GM23338 (cell line): ENCODE results near the gene PRKAR1B.

ENCODE experiments used
- EZH2 ChIP-seq: fragments of 200-600 bp; sonication (generic); IDR thresholded peaks from one replicate; pipeline ENCODE4 v1.8.0; 2017; ENCODE audit warnings: antibody characterized with exemption, mild to moderate bottlenecking, low read depth; ENCODE audit not compliant: unreplicated experiment
- EZH2phosphoT487 ChIP-seq: fragments of 200-600 bp; sonication (generic); IDR thresholded peaks from one replicate; pipeline ENCODE4 v1.8.1; 2018; ENCODE audit warnings: antibody characterized with exemption; ENCODE audit not compliant: unreplicated experiment
- POLR2AphosphoS5 ChIP-seq: IDR thresholded peaks from 2 replicates; pipeline ENCODE4 v1.6.1; 2016; ENCODE audit warnings: antibody characterized with exemption, low read depth
- STAT1 ChIP-seq: IDR thresholded peaks from one replicate; pipeline ENCODE4 v1.6.1; 2016; ENCODE audit warnings: antibody characterized with exemption; ENCODE audit not compliant: unreplicated experiment
- TF ChIP-seq, protein P1 (sequence below), 2 experiments: fragments of 200-600 bp in 1 of 2; sonication (generic) in 1 of 2; conservative IDR thresholded peaks; 2 replicates each; pipeline versions ENCODE4 v1.5.1 to v1.6.1; 2016 to 2017; ENCODE audit warnings: antibody characterized with exemption in 2 of 2, low read depth in 2 of 2, mild to moderate bottlenecking in 2 of 2, moderate library complexity in 1 of 2
- TF ChIP-seq, protein P2 (sequence below): IDR thresholded peaks from one replicate; pipeline ENCODE4 v1.6.1; 2018; ENCODE audit warnings: antibody characterized with exemption; ENCODE audit not compliant: unreplicated experiment

GRCh38 chr7:760006-760405 lies 32.9 kb upstream of the PRKAR1B start:
- TF ChIP-seq, protein P1, sequence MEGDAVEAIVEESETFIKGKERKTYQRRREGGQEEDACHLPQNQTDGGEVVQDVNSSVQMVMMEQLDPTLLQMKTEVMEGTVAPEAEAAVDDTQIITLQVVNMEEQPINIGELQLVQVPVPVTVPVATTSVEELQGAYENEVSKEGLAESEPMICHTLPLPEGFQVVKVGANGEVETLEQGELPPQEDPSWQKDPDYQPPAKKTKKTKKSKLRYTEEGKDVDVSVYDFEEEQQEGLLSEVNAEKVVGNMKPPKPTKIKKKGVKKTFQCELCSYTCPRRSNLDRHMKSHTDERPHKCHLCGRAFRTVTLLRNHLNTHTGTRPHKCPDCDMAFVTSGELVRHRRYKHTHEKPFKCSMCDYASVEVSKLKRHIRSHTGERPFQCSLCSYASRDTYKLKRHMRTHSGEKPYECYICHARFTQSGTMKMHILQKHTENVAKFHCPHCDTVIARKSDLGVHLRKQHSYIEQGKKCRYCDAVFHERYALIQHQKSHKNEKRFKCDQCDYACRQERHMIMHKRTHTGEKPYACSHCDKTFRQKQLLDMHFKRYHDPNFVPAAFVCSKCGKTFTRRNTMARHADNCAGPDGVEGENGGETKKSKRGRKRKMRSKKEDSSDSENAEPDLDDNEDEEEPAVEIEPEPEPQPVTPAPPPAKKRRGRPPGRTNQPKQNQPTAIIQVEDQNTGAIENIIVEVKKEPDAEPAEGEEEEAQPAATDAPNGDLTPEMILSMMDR (conservative IDR thresholded peaks at IDR 0.05; ENCODE audit: low read depth in 2 of 2): no peak
- TF ChIP-seq, protein P2, sequence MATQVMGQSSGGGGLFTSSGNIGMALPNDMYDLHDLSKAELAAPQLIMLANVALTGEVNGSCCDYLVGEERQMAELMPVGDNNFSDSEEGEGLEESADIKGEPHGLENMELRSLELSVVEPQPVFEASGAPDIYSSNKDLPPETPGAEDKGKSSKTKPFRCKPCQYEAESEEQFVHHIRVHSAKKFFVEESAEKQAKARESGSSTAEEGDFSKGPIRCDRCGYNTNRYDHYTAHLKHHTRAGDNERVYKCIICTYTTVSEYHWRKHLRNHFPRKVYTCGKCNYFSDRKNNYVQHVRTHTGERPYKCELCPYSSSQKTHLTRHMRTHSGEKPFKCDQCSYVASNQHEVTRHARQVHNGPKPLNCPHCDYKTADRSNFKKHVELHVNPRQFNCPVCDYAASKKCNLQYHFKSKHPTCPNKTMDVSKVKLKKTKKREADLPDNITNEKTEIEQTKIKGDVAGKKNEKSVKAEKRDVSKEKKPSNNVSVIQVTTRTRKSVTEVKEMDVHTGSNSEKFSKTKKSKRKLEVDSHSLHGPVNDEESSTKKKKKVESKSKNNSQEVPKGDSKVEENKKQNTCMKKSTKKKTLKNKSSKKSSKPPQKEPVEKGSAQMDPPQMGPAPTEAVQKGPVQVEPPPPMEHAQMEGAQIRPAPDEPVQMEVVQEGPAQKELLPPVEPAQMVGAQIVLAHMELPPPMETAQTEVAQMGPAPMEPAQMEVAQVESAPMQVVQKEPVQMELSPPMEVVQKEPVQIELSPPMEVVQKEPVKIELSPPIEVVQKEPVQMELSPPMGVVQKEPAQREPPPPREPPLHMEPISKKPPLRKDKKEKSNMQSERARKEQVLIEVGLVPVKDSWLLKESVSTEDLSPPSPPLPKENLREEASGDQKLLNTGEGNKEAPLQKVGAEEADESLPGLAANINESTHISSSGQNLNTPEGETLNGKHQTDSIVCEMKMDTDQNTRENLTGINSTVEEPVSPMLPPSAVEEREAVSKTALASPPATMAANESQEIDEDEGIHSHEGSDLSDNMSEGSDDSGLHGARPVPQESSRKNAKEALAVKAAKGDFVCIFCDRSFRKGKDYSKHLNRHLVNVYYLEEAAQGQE: no peak
- no peak for TF ChIP-seq POLR2AphosphoS5
- no peak for TF ChIP-seq EZH2
- TF ChIP-seq STAT1: no peak
- no peak for TF ChIP-seq EZH2phosphoT487
